Heart right ventricle (tissue), 16 donors: ENCODE data around the gene CDKAL1. TPM values are rescaled to one million over a fixed set of nuclear protein-coding genes. Genes with fewer than 3 reads are reported as not detected.

Experiments used
- ATAC-seq, 8 donors: fragments of 200-7000 bp; cut with Tn5 transposase; one replicate each; pipeline ENCODE4 v1.9.1; 2020; ENCODE audit warnings: mild to moderate bottlenecking in 8 of 8, moderate library complexity in 8 of 8, moderate number of reproducible peaks in 1 of 8
- DNase-seq, 2 donors: peaks; one replicate each; pipeline ENCODE4 v3.0.0-alpha.2; 2020
- H3K27ac ChIP-seq, 10 donors: fragments of 200-600 bp; sonication (generic) in 2 of 10; one replicate each; pipeline versions ENCODE4 v1.5.0 to v1.8.0; 2020 to 2022; ENCODE audit warnings: mild to moderate bottlenecking in 3 of 10
- H3K27me3 ChIP-seq, 7 donors: fragments of 200-600 bp; one replicate each; pipeline ENCODE4 v1.8.0; 2021 to 2022; ENCODE audit warnings: mild to moderate bottlenecking in 2 of 7
- H3K36me3 ChIP-seq, 9 donors: fragments of 200-600 bp; sonication (generic) in 1 of 9; one replicate each; pipeline versions ENCODE4 v1.5.0 to v1.8.0; 2020 to 2022; ENCODE audit warnings: mild to moderate bottlenecking in 2 of 9
- H3K4me1 ChIP-seq, 9 donors: fragments of 200-600 bp; sonication (generic) in 1 of 9; one replicate each; pipeline versions ENCODE4 v1.5.0 to v1.8.0; 2020 to 2022; ENCODE audit warnings: mild to moderate bottlenecking in 4 of 9
- H3K4me3 ChIP-seq, 10 donors: fragments of 200-600 bp; sonication (generic) in 2 of 10; one replicate each; pipeline versions ENCODE4 v1.5.0 to v1.8.0; 2020 to 2022; ENCODE audit warnings: mild to moderate bottlenecking in 7 of 10, moderate library complexity in 2 of 10
- H3K9me3 ChIP-seq, 11 donors: fragments of 200-600 bp in 10 of 11; sonication (generic) in 2 of 11; one replicate each; pipeline versions ENCODE4 v1.5.0 to v1.8.0; 2013 to 2022; ENCODE audit warnings: mild to moderate bottlenecking in 2 of 11, control low read depth in 1 of 11, moderate library complexity in 1 of 11
- WGBS, 2 donors: extraction: QIAGEN DNeasy Blood & Tissue Kit; methylation state at CpG; one replicate each; pipeline ENCODE4 v1.1.7; 2013; ENCODE audit warnings: inconsistent platforms in 1 of 2; 5-methylcytosine and 5-hydroxymethylcytosine counted together
- intact Hi-C, 10 donors: fragments of 100-400 bp; cut with DNase I; formaldehyde crosslinking; loops; one replicate each; pipeline versions ENCODE4 v1.11.1 to v1.14.2; 2022
- polyA plus RNA-seq, 2 donors: library from polyadenylated mRNA; stranded (reverse); fragments of 200-250 nt; gene quantifications; one replicate each; pipeline ENCODE4 v1.2.3, GENCODE V29; 2013
- total RNA-seq, 10 donors: library from RNA; stranded (reverse); fragmentation: NEBNext Ultra II Directional in 3 of 10; extraction: Animal tissue kit (Norgen Biotek cat#: 25700) in 3 of 10; gene quantifications; one replicate each; pipeline versions ENCODE4 v1.2.1 to v1.2.4, GENCODE V29; 2021 to 2023
- TF ChIP-seq, protein P1 (sequence below), 9 donors: fragments of 200-600 bp; sonication (generic) in 2 of 9; IDR thresholded peaks; one replicate each; pipeline versions ENCODE4 v1.5.0 to v1.8.0; 2021 to 2022; ENCODE audit warnings: antibody characterized with exemption in 9 of 9, mild to moderate bottlenecking in 5 of 9, moderate library complexity in 1 of 9
- donor health status: Arrhythmogenic right ventricular cardiomyopathy.
- donor health status: ischemic (EF 13 %, LVEDD 7.1; RV severe dilation, severe dysfunction).
- donor health status: healthy with polysubstance abuse.
- donor health status: DM: no; HTN: yes; CAD: no.
- donor health status: DM: no; HTN: no; CAD: no.
- donor health status: ischemic (EF 25% LVEDD 6.9; RV normal size, moderate dysfunction).
- donor health status: ischemic (EF 25% LVEDD 5.7; RV mildly dilated, moderate dysfunction).
- donor health status: healthy.
- donor health status: DM: yes; HTN: yes; CAD: no.
- donor health status: Ischemic cardiomyopathy.
- donor health status: ischemic (EF 35%, LVEDD 5.7; RV mildly dilated, moderate dysfunction).
- donor health status: nonischemic (EF 11% LVEDD 7.7; RV severe dilation, severe dysfunction).
- donor health status: DM: yes; HTN: yes; CAD: no.
- donor health status: PGD.
- donor health status: ischemic (EF 29% LVEDD 5.4; RV normal size, mild dysfunction).
- donor health status: nonischemic (EF 23%, LVEDD 6.1; RV moderate dilation, normal function).

Gene CDKAL1
- total and polyA plus RNA-seq, 12 donors: 3.2 to 14.0 (median 10.6) TPM

DNA sequence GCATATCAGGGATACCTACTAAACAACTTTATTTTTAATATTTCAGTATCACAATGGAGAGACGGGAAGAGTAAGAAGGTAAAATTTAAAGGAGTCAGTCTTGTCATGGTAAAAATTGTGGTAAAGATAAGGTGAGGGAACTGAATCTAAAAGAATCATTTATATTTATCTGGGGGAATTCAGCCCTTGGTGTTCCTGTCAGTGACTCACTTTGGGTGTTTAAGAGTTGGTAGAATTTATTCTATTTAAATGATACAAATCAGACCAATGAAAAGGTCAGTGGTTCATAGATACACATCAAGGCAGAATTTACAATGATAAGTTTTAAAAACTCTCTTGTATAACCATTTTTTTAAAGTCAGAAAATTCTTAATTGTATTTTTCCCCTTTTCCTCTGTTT, 164.4 kb downstream of the CDKAL1 start:
- TF ChIP-seq, protein P1, sequence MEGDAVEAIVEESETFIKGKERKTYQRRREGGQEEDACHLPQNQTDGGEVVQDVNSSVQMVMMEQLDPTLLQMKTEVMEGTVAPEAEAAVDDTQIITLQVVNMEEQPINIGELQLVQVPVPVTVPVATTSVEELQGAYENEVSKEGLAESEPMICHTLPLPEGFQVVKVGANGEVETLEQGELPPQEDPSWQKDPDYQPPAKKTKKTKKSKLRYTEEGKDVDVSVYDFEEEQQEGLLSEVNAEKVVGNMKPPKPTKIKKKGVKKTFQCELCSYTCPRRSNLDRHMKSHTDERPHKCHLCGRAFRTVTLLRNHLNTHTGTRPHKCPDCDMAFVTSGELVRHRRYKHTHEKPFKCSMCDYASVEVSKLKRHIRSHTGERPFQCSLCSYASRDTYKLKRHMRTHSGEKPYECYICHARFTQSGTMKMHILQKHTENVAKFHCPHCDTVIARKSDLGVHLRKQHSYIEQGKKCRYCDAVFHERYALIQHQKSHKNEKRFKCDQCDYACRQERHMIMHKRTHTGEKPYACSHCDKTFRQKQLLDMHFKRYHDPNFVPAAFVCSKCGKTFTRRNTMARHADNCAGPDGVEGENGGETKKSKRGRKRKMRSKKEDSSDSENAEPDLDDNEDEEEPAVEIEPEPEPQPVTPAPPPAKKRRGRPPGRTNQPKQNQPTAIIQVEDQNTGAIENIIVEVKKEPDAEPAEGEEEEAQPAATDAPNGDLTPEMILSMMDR (IDR thresholded peaks at IDR 0.05): no peak
- no peak overlapping the region for H3K27ac ChIP-seq
- no peak for DNase-seq
- intact Hi-C loops: no loop called here
- no peaks in the 10 kb centered on the region for H3K9me3 ChIP-seq
- no peaks in the 10 kb centered on the region for H3K36me3 ChIP-seq
- WGBS, 2 donors: 88 to 90% methylated on average over 1 of the region's 1 CpG
- H3K4me3 ChIP-seq: no peak overlapping the region
- ATAC-seq: no peak
- H3K27me3 ChIP-seq: no peaks in the 10 kb centered on the region
- no peaks in the 10 kb centered on the region for H3K4me1 ChIP-seq

GRCh38 chr6:20699402-20699801, 165.1 kb downstream of the CDKAL1 start:
- Histone ChIP-seq H3K4me1 (no peaks in the 10 kb centered on the region), H3K27ac (no peak overlapping the region)
- no peak for ATAC-seq

DNA sequence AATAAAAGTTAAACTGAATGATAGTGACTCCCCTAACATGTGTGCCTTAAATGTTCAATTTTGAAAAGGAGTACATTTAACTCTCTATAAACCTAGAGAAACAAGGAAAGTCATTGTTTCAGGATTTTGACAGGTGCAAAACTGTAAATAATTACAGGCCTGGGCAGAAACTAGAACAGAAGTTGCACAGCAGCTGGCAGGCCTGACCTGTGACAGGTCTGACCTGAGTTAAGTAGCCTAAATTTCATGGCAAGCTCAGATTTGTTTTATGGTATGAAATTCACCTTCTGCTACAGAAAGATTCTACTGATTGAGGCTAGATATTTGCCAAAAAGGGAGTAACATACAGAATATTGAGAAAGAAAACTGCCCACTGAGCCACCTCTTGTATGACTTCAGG, 166.1 kb downstream of the CDKAL1 start:
- Histone ChIP-seq H3K36me3 (no peaks in the 10 kb centered on the region), H3K4me3 (no peak overlapping the region), H3K4me1 (no peaks in the 10 kb centered on the region), H3K9me3 (no peaks in the 10 kb centered on the region), H3K27ac (no peak overlapping the region), H3K27me3 (no peaks in the 10 kb centered on the region)
- ATAC-seq: no peak
- intact Hi-C loops: no loop called here
- TF ChIP-seq, protein P1 (IDR thresholded peaks at IDR 0.05): no peak
- DNase-seq: no peak

More at GRCh38 chr6:20699402-20699801, 165.1 kb downstream of the CDKAL1 start:
- Histone ChIP-seq H3K27me3 (no peaks in the 10 kb centered on the region), H3K4me3 (no peak overlapping the region), H3K9me3 (no peaks in the 10 kb centered on the region), H3K36me3 (no peaks in the 10 kb centered on the region)
- WGBS, 2 donors: 98% methylated on average over 4 of the region's 4 CpGs
- intact Hi-C loops: no loop called here
- TF ChIP-seq, protein P1 (IDR thresholded peaks at IDR 0.05): no peak
- no peak for DNase-seq

- DNase-seq (no peak), ATAC-seq (no peak)
- Histone ChIP-seq H3K4me1 (no peaks in the 10 kb centered on the region), H3K27me3 (no peaks in the 10 kb centered on the region), H3K36me3 (no peaks in the 10 kb centered on the region), H3K9me3 (no peaks in the 10 kb centered on the region), H3K4me3 (no peak overlapping the region), H3K27ac (no peak overlapping the region)
- TF ChIP-seq, protein P1 (IDR thresholded peaks at IDR 0.05): no peak
- intact Hi-C loops: no loop called here
- WGBS, 2 donors: 97 to 98% methylated on average over 13 of the region's 13 CpGs
Observed at GRCh38 chr6:20702366-20702765, 168.1 kb downstream of the CDKAL1 start.

DNA sequence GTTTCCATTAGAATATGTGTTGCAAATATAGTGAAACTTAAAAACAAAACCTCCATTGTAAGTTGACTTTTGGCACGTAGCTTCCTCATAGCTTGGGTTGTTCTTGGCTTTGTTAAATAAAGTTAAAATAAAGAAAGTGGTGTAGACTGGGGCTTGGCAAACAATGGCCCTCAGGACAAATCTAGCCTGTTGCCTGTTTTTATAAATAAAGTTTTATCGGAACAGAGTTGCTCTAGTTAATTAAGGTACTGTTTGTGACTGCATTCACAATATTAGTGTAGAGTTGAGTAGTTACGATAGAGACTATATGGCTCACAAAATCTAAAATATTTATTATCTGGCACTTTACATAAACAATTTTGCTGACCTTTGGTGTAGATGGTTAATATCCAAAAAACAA, 168.8 kb downstream of the CDKAL1 start:
- Histone ChIP-seq H3K4me1 (no peaks in the 10 kb centered on the region), H3K27me3 (no peaks in the 10 kb centered on the region), H3K4me3 (no peak overlapping the region), H3K27ac (no peak overlapping the region), H3K36me3 (no peaks in the 10 kb centered on the region), H3K9me3 (no peaks in the 10 kb centered on the region)
- intact Hi-C loops: no loop called here
- no peak for DNase-seq
- WGBS, 2 donors: 96 to 97% methylated on average over 3 of the region's 3 CpGs
- TF ChIP-seq, protein P1 (IDR thresholded peaks at IDR 0.05): no peak
- ATAC-seq: no peak
